Colonic mucosa (tissue), 4 donors: ENCODE data around the gene ERFL. TPM values are rescaled to one million over a fixed set of nuclear protein-coding genes. Genes with fewer than 3 reads are reported as not detected.

Experiments used
- DNase-seq: peaks from one replicate; pipeline ENCODE4 v3.0.0-alpha.2; 2020
- H3K27ac ChIP-seq: fragments of 200-600 bp; one replicate; pipeline ENCODE4 v1.8.0; 2021
- H3K27me3 ChIP-seq: fragments of 200-600 bp; one replicate; pipeline ENCODE4 v1.8.0; 2021
- H3K36me3 ChIP-seq: fragments of 200-600 bp; one replicate; pipeline ENCODE4 v1.8.0; 2021
- H3K4me1 ChIP-seq: fragments of 200-600 bp; one replicate; pipeline ENCODE4 v1.8.0; 2021; ENCODE audit warnings: mild to moderate bottlenecking
- H3K4me3 ChIP-seq: fragments of 200-600 bp; one replicate; pipeline ENCODE4 v1.8.0; 2021
- H3K9ac ChIP-seq, 2 donors: one replicate each; pipeline ENCODE4 v1.7.0; 2013; ENCODE audit warnings: control low read depth in 2 of 2, low read depth in 2 of 2, low read length in 2 of 2
- H3K9me3 ChIP-seq: fragments of 200-600 bp; one replicate; pipeline ENCODE4 v1.8.0; 2021
- intact Hi-C: fragments of 100-400 bp; cut with DNase I; formaldehyde crosslinking; loops from one replicate; pipeline ENCODE4 v1.14.1; 2022
- total RNA-seq, 2 donors: library from RNA; stranded (reverse); fragmentation: NEBNext Ultra II Directional in 1 of 2; extraction: Animal tissue kit (Norgen Biotek cat#: 25700) in 1 of 2; gene quantifications; one replicate each; pipeline ENCODE4 v1.2.1, GENCODE V29; 2021
- TF ChIP-seq, protein P1 (sequence below): fragments of 200-600 bp; IDR thresholded peaks from one replicate; pipeline ENCODE4 v1.8.0; 2022; ENCODE audit warnings: antibody characterized with exemption, mild to moderate bottlenecking
- donor health status: healthy.
- donor health status: DM: no; HTN: no; CAD: no.
- donor health status: DM: no; HTN: no; CAD: no.

The ERFL gene
- total RNA-seq, 2 donors from 2014 or later = 0.42 to 0.47 TPM

DNA sequence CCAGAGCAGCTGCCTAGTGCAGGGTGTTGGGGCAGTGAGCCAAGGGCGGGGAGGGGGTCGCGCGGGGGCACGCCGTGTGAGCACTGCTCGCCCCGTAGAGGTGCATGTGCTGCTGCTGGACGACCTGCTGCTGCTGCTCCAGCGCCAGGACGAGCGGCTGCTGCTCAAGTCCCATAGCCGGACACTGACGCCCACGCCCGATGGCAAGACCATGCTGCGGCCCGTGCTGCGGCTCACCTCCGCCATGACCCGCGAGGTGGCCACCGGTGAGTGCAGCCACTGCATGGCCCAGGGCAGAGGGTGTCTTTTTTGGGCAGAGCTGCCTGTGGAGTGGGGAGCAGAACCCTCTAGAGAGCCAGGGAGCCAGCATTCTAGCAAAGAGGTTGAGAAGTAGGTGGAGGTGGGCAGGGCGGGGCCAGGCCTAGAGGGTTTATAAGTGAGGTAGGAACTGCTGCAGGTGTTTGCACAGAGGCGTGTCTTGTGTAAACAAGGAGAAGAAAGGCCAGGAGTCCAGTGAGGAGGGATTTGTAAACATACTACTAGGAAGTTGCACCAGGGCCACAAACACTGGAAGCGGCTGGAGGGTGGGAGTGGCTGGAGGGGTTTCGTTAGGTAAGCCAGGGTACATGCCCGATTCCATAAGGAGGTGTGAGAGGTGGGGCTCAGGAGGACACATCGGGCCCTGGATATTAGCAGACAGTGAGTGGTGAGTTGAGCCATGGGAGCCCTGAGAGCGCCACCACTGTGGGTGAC lies 24.0 kb downstream of the ERFL start:
- Histone ChIP-seq H3K4me3 (peak overlapping the region; percentile 16), H3K27me3 (no peaks in the 10 kb centered on the region), H3K27ac (peak overlapping the region; percentile 82), H3K9me3 (no peaks in the 10 kb centered on the region), H3K9ac (peak overlapping the region; percentile 64 to 85), H3K4me1 (no peaks in the 10 kb centered on the region), H3K36me3 (peaks cover 16% of the 10 kb centered on the region)
- TF ChIP-seq, protein P1, sequence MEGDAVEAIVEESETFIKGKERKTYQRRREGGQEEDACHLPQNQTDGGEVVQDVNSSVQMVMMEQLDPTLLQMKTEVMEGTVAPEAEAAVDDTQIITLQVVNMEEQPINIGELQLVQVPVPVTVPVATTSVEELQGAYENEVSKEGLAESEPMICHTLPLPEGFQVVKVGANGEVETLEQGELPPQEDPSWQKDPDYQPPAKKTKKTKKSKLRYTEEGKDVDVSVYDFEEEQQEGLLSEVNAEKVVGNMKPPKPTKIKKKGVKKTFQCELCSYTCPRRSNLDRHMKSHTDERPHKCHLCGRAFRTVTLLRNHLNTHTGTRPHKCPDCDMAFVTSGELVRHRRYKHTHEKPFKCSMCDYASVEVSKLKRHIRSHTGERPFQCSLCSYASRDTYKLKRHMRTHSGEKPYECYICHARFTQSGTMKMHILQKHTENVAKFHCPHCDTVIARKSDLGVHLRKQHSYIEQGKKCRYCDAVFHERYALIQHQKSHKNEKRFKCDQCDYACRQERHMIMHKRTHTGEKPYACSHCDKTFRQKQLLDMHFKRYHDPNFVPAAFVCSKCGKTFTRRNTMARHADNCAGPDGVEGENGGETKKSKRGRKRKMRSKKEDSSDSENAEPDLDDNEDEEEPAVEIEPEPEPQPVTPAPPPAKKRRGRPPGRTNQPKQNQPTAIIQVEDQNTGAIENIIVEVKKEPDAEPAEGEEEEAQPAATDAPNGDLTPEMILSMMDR = no peak
- peak; percentile 93 for DNase-seq
- intact Hi-C loops = no loop called here

DNA sequence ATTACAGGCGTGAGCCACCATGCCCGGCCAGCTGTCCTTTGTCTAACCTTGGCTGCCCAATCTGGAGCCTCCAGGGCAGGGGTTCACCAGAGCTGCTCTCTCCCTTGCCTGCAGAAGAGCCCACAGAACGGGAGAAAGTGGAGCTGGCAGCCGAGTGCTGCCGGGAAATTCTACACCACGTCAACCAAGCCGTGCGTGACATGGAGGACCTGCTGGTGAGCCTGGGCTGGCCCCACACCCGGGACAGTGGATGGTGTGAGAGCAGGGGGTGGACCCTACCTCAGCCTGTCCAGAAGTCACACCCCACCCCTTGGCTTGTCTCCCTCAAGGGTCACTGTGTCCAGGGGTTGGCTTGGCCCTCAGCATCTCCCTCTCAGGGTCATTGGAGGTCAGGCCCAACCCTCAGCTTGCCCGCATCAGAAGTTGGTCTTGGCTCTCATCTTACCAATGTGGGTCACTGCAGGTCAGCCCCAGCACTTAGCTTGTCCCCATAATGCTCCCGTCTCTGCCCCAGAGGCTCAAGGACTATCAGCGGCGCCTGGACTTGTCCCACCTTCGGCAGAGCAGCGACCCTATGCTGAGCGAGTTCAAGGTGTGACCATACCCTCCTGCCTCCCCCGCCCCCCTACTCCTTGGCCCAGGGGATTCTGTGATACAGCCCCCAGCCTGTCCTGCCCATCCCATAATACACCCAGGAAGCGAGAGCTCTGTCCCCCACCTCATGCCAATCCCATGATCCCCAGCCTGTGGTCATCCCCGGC lies 24.9 kb downstream of the ERFL start:
- H3K4me3 ChIP-seq = no peak overlapping the region
- TF ChIP-seq, protein P1 = no peak
- H3K4me1 ChIP-seq = no peaks in the 10 kb centered on the region
- peaks cover 25% of the 10 kb centered on the region for H3K36me3 ChIP-seq
- H3K9ac ChIP-seq = peak overlapping the region in 1 of 2 donors; percentile 85
- no peaks in the 10 kb centered on the region for H3K9me3 ChIP-seq
- DNase-seq = no peak
- intact Hi-C loops = no loop called here
- peak overlapping the region; percentile 82 for H3K27ac ChIP-seq
- no peaks in the 10 kb centered on the region for H3K27me3 ChIP-seq

DNA sequence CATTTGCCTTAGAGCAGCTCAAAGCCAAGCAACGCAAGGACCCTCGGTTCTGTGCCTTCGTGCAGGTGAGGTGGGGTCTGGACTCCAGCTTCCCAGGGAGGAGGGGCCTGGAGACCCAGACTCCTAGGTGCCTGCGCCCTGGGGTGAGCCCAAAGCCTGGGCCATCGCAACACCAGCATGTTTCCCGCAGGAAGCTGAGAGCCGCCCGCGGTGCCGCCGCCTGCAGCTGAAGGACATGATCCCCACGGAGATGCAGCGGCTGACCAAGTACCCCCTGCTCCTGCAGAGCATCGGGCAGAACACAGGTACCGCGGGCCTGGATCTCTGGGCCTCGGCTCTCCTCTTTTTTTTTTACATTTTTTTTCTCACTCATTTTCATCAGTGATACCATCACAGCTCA lies 25.7 kb downstream of the ERFL start:
- no peak for DNase-seq
- Histone ChIP-seq H3K36me3 (peaks cover 30% of the 10 kb centered on the region), H3K9me3 (no peaks in the 10 kb centered on the region), H3K4me1 (no peaks in the 10 kb centered on the region), H3K9ac (no peak overlapping the region), H3K27me3 (no peaks in the 10 kb centered on the region), H3K27ac (no peak overlapping the region), H3K4me3 (no peak overlapping the region)
- TF ChIP-seq, protein P1 = no peak
- intact Hi-C loops = no loop called here

DNA sequence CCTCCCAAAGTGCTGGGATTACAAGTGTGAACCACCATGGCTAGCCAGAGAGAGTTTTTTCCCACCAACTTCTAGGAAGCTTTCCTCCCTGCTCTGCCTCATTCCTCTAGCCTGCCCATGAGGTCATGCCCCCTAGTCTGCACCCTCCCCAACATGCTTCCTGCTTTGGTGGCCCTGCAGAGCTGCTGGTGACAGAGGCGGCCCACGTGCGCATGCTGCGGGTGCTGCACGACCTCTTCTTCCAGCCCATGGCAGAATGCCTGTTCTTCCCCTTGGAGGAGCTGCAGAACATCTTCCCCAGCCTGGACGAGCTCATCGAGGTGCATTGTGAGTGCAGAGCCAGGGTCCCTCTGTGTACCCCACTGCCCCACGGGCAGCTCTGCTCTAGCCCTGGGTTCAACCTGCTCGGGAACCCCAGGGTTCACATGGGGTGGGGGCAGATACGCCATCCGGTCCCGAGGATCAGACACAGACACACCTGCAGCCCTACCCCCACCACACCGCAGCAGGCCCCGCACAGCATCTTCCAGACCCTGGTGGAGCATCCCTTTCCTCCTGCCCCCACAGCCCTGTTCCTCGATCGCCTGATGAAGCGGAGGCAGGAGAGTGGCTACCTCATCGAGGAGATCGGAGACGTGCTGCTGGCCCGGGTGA lies 26.4 kb downstream of the ERFL start:
- H3K4me1 ChIP-seq = no peaks in the 10 kb centered on the region
- H3K4me3 ChIP-seq = no peak overlapping the region
- TF ChIP-seq, protein P1 = no peak
- no peaks in the 10 kb centered on the region for H3K9me3 ChIP-seq
- no peak overlapping the region for H3K27ac ChIP-seq
- no peak for DNase-seq
- no peaks in the 10 kb centered on the region for H3K27me3 ChIP-seq
- intact Hi-C loops = no loop called here
- H3K36me3 ChIP-seq = peaks cover 30% of the 10 kb centered on the region
- no peak overlapping the region for H3K9ac ChIP-seq

DNA sequence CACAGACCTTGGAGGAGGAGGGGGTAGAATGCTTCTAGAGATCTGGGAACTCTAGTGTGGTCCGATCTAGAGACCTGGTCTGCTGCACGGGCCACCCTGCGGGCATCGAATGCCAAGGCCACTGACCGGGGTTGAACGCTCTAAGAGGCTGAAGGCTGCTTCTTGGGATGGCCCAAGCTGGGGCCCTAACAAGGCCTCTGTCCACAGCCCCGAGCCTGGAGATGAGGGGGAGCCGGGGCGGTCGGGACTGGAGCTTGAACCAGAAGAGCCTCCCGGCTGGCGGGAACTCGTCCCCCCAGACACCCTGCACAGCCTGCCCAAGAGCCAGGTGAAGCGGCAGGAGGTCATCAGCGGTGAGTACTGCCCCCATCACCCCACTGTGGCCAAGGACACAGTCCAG lies 30.0 kb downstream of the ERFL start:
- H3K36me3 ChIP-seq = peaks cover 37% of the 10 kb centered on the region
- intact Hi-C loops = no loop called here
- H3K9me3 ChIP-seq = no peaks in the 10 kb centered on the region
- DNase-seq = no peak
- no peak overlapping the region for H3K9ac ChIP-seq
- no peak overlapping the region for H3K27ac ChIP-seq
- no peaks in the 10 kb centered on the region for H3K4me1 ChIP-seq
- TF ChIP-seq, protein P1 = no peak
- H3K4me3 ChIP-seq = no peak overlapping the region
- H3K27me3 ChIP-seq = no peaks in the 10 kb centered on the region
